Panc1 (cell line): Measurements from ENCODE around the gene LATS2.

Experiments
- SIN3A ChIP-seq: IDR thresholded peaks from 2 replicates; pipeline ENCODE4 v1.6.1; 2012; ENCODE audit warnings: low read depth, mild to moderate bottlenecking, low read length, moderate library complexity, borderline replicate concordance; ENCODE audit not compliant: insufficient read depth
- TCF7L2 ChIP-seq: IDR thresholded peaks from 2 replicates; pipeline ENCODE4 v1.6.1; 2011; ENCODE audit warnings: mild to moderate bottlenecking, low read depth, low read length, inconsistent platforms
- TF ChIP-seq, protein P1 (sequence below): fragments of 450-650 bp; IDR thresholded peaks from 2 replicates; pipeline ENCODE4 v1.5.1; 2017; ENCODE audit warnings: mild to moderate bottlenecking

DNA sequence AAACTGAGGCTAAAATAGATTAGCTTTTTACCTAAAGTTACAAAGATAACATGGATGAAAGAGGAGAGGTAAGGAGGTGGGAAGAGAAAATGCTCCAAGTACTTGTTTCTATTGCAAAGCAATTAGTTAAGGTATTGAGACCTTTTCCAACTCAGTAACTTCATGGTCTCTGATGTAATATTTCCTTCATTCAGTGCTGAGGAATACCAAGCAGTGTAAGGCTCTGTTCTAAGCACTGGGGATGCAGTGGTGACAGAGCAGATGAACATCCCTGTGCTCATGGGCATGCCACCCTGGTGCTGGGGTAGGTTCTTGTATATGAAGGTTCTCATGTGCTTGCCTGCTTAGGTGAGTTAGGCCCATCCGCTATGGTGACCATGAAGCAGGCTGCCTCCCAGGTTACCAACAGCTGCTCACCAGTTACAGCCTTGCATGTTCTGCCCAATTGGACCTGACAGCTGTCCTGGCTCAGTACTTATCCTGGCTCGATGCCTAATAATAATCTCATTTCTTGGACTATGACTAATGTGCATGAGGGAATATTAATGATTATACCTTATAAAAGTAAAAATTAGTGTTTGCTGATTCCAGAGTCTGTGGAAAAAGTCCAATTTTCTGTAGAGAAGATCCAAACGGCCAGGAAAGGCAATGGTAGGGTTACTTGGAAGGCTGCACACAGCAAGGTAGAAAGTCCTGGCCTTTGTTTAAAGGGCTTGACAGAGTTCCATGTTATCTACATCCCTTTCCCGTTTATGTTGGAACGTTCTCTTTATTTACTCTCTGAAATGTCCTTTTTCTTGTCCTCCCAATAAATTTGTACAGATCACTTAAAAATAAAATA lies 48.3 kb downstream of the LATS2 start:
- no peak for TF ChIP-seq SIN3A
- TF ChIP-seq TCF7L2: no peak
- TF ChIP-seq, protein P1, sequence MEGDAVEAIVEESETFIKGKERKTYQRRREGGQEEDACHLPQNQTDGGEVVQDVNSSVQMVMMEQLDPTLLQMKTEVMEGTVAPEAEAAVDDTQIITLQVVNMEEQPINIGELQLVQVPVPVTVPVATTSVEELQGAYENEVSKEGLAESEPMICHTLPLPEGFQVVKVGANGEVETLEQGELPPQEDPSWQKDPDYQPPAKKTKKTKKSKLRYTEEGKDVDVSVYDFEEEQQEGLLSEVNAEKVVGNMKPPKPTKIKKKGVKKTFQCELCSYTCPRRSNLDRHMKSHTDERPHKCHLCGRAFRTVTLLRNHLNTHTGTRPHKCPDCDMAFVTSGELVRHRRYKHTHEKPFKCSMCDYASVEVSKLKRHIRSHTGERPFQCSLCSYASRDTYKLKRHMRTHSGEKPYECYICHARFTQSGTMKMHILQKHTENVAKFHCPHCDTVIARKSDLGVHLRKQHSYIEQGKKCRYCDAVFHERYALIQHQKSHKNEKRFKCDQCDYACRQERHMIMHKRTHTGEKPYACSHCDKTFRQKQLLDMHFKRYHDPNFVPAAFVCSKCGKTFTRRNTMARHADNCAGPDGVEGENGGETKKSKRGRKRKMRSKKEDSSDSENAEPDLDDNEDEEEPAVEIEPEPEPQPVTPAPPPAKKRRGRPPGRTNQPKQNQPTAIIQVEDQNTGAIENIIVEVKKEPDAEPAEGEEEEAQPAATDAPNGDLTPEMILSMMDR: no peak
